Globus pallidus (tissue), 1 donor: Measurements from ENCODE around the gene CALY.
A peak's percentile ranks its signal among the peaks of the same experiment; 100 is the strongest.
"Not testable (repeated sequence)": the region's sequence is repeated elsewhere in the genome, so short reads cannot be mapped to it uniquely, and the experiment has no call there.

Experiments used
- DNase-seq: peaks from one replicate; pipeline ENCODE4 v3.0.0-alpha.2; 2015; ENCODE audit warnings: low spot score

The CALY gene

DNA sequence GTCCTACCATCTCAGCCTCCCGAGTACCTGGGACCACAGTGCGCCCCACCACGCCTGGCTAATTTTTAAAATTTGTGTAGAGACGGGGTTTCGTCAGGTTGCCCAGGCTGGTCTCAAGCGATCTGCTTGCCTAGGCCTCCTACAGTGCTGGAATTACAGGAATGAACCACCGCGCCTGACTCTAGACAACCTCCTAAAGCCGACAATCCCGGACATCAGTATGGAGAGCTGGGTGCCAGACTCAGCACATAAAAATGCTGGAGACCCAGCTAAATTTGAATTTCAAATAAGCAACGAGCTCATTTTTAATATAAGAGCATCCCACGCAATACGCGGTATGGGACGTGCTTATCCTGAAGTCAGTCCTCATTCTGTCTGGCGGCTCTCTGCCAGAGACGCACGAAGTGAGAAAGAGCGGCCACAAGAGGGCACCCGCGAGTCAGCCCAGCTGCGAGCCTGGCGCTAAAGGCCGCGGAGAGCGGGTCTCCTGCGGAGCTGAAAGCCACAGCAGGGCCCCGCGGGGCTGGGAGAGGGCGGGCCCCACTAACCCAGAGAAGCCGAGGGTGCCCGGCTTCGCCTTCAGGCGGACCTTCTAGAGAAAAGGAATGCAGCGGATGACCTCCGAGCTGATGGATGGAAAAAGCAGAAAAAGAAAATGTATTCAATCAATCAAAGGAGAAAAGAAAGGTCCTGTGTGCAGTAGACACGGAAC, 7.0 kb downstream of the CALY start:
- DNase-seq: peak; percentile 80

DNA sequence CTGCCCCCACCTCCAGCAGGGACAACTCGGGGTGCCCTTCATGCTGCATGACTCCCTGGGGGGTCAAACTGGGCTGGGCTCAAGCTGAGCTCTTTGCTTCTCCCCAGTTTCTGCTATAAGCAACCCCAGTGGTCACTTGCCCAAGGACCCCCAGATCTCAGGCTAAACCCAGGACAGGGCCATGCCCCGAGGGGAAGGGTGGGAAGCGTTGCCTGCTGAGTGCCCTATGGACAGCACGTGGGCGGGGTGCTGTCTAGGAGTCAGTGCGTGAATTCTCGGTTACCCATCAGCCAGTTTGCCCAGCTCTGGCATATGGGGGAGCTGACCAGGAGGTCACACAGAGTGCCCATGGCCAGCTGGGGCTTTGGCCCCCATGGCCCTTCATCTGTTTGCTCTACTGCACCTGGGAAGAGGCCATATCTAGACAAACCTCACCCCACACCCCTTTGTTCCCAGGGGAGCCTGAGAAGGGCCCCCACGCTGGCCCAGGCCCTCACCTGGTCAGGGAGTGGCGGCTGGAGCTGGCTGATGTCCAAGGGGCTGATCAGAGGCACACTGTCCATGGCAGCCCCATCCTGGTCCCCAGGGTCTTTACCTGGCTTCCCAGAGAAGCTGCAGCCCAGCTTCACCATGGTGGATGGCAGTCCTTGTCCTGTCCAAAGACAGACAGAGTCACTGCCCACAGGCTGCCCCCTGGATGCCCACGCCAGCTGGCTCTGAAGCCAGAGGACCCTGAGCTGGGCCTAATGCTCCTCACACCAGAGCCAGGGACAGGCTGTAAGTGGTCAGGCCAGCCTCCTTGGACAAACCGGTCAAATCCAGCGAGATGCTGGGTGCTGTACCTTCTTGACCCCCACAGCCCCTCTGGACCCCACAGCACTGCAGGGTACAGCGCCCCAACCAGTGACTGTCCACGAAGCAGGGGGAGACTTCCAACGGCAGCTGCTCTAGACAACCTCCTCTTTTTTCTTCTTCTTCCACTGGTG, 8.0 kb downstream of the CALY start:
- no peak for DNase-seq

DNA sequence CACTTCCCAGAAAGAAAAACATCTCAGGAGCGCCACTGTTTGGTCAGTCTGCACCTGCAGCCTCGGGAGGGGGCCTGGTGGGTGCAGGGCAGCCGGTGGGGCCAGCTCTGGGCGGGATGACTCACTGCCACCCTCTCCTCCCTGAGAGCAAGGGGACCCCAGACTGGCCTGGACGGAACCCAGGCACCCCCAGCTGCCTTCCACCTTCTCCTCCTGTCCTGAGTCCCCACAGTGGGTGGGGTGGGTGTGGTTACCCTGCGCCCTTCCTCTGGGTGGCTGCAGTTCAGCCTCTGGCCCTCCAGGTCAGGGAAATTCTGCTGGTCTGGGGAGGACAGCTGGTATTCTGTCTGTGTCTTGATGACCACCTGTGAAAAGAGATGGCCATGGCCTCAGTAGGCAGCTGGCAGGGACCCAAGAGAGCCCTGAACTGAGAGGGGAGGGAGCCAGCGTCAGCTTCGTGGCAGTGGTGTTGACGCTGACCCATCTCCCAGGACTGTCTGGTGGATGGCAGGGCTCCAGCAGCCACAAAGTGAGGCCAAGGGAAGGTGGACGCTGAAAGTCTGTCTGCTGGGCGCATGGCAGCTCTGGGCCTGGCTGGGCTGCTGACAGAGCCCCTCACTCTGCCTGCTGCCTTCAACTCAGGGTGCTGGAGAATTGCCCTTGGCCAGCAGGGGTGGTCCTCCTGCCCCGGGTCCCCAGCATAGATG, 8.9 kb downstream of the CALY start:
- no peak for DNase-seq

DNA sequence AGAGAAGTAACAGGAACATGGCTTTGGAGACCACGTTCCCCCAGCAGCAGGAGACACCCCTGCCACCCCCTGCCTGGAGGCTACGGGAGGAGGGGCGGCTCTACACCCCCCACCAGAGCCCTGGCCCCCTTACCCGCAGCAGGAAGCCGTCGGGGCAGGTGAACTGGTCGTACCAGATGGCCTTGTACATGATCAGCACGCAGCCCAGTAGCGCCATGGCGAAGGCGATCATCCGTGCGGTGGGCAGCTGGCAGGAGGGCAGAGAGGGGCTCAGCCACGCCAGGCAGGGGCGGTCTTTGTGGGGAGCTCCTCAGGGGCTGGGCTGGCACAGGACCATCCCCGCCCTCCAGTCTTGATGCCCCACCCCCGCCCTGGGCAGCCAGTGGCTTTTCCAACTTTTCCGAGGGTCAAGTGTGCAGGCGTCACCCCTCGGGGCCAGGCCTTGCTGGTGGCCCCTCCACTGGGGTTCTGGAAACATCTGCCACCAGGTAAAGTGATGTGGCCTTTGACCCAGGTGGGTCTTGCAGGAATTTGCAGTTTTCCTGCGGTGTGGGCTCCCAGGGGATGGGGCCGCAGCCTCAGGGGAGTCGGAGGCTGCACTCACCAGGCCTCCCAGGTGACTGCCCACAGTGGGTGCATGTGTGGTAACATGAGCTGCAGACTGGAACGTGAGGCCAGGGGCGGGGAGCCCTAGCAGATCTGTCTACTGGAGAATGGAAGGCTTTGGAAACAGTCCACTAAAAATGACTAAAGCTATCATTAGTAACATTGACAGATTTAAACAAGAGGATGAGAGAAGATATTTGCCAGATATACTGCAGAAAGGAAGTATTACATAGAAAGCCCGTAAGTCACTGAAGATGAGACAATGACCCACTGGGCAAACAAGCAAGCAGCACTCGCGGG, 9.7 kb downstream of the CALY start:
- no peak for DNase-seq

DNA sequence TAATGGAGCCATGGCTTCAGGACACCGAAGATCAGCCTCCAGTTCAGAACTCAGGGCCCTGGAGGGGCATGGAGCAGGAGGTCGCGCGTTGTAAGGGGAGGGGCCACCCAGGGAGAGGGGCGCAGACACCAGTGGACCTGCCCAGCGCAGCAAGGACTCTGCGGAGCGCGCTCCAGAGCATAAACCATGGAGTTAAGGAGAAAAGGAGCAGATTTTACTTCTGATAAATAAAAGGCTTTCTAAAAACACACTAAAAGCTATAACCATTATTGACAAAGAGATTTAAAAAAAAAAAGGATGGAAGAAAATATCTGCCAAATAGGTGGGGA, 10.5 kb downstream of the CALY start:
- no peak for DNase-seq

DNA sequence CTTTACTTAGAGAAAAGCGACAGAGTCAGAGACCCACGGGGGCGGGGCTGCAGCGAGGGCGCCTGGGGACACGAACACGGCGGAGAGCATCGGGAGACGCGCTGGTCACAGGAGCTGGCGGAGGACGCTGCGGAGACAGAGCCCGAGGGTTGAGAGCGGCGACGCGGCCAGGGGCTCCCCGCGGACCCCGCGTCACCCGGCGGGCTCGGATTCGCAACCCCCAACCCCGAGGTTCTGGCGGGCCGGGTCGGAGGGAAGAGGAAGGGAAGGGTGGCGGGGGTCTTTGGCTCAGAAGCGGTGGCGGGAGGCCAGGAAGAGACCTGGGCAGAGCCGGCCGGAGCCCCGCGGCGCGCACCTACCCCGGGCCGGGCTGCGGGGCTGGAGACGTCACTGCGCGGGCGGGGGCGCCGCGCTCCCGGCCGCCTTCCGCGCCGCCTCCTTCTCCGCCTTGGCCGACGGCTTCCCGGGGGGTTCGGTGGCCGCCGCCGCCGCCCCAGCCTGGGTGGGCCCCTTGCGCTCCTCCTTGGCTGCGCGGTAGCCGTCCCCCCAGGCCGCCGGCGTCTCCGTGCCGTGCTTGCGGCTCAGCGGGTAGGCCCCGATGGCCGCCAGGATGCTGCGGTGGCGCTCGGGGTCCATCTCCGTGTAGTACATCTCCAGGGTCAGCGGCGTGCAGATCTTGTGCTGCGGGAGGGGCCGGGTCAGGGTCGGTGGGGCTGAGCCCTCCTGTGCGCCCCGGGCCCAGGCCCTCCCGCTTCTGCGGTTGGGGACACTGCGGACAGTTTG, 11.1 kb downstream of the CALY start:
- DNase-seq: no peak

DNA sequence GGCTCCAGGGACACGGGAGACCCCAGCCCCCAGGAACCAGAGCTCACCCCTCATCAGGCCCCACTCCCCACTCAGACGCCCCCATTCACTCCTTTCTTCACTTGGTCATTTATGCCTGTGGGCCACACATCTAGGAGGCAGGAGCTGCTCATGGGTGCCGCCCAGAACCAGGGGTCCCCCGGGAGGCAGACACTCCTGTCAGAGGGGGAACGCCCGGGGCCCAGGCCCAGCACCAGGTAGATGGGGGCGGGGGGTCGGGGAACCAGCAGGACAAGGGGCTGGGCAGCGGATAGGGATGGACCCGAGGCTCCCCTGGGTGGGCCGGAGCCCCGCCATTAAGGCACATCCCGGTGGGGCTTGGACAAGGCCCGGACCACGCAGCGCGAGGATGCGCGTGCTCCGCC, 11.8 kb downstream of the CALY start:
- no peak for DNase-seq

DNA sequence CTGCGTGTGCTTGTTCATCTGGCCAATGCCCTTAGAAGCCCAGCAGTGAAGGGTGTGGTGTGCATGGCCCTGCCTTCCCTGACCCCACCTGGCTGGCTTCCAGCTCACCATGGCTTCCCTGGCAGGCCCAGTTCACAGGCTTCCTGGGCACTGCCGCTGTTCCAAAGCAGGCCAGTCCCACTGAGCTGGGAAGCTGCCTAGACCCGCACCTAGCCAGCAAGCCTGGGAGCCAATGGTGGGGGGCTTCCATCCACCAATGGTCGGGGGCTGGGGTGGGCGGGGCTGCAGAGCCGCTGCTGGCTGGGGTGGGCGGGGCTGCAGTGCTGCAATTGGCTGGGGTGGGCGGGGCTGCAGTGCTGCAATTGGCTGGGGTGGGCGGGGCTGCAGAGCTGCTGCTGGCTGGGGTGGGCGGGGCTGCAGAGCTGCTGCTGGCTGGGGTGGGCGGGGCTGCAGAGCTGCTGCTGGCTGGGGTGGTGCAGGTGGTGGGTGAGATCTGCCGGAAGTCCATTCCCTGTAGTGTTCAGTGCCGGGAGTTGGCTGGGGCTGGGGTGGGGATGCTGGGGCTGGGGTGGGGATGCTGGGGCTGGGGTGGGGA, 12.4 kb downstream of the CALY start:
- DNase-seq: no peak

DNA sequence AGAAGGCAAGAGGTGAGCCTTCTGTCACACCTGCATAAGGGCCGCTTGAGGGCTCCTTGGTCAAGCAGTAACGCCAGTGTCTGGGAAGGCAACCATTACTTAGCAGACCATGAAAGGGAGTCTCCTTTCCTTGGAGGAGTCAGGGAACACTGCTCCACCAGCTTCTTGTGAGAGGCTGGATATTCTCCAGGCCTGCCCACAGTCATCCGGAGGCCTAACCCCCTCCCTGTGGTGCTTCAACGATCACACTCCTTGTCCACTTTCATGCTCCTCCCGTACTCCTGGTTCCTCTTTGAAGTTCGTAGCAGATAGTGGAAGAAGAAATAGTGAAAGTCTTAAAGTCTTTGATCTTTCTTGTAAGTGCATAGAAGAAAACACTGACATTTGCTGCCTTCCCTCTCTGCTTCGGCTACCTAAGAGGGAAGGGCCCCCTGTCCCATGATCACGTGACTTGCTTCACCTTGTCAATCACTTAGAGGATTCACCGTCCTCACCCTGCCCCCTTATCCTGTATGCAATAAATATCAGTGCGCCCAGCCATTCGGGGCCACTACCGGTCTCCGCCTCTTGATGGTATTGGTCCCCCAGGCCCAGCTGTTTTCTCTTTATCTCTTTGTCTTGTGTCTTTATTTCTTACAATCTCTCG, 14.5 kb downstream of the CALY start:
- DNase-seq: not testable (repeated sequence)

DNA sequence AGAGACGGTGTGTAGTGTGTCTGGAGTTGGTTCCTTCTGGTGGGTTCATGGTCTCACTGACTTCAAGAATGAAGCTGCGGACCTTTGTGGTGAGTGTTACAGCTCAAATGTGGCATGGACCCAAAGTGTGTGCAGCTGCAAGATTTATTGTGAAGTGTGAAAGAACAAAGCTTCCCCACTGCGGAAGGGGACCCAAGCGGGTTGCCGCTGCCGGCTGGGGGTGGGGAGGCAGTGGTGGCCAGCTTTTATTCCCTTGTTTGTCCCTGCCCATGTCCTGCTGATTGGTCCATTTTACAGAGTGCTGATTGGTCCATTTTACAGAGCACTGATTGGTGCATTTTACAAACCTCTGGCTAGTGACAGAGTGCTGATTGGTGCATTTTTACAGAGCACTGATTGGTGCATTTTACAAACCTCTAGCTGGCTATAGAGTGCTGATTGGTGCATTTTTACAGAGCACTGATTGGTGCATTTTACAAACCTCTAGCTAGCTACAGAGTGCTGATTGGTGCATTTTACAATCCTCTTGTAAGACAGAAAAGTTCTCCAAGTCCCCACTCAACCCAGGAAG, 15.8 kb downstream of the CALY start:
- DNase-seq: not testable (repeated sequence)

DNA sequence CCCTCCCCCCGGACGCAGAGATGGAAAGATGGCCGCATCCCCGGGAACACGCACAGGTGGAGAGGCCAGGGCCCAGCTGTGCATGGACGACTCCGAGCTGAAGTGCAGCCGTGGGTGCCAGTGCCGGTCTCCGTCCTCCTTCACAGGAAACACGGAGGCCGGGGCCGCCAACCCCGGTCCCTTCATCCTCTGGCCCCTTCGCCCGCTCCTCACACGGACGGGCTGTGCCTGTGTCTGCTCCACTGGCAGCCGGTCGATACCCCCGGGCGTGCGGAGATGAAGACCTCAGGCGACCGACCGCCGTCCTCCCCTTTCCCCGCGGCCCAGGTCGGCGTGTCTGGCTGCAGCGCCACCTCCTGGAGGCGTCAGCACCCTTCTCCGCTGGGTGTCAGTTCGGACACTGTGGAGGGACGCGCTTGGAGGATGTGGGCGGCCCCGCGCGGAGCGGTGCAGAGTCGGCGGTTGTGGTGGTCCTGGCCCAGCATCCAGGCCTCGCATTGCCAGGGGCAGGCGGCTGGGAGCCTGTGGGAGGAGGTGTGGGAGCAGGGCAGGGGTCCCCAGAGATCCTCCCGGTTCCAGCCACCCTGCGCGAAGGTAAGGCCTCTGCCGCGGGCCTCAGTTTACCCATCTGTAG, 18.1 kb downstream of the CALY start:
- DNase-seq: no peak

DNA sequence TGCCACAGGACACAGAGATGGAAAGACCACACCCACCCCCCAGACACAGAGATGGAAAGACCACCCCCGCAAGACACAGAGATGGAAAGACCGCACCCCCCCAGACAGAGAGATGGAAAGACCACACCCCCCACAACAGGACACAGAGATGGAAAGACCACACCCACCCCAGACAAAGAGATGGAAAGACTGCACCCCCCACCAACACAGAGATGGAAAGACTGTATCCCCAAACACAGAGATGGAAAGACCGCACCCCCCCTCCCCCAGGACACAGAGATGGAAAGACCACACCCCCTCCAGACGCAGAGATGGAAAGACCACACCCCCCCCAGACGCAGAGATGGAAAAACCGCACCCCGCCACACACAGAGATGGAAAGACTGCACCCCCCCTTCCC, 20.0 kb downstream of the CALY start:
- no peak for DNase-seq

DNA sequence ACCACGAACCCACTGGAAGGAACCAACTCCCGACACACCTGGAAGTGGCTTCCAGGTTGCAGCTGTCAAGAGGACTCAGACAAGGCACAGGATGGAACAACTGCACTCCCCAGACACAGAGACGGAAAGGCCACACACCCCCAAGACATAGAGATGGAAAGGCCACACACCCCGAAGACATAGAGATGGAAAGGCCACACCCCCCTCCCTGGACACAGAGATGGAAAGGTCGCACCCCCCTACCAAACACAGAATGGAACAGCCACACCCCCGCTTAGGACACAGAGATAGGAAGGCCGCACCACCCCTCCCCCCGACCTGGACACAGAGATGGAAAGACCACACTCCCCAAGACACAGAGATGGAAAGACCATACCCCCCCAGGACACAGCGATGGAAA, 20.4 kb downstream of the CALY start:
- no peak for DNase-seq

DNA sequence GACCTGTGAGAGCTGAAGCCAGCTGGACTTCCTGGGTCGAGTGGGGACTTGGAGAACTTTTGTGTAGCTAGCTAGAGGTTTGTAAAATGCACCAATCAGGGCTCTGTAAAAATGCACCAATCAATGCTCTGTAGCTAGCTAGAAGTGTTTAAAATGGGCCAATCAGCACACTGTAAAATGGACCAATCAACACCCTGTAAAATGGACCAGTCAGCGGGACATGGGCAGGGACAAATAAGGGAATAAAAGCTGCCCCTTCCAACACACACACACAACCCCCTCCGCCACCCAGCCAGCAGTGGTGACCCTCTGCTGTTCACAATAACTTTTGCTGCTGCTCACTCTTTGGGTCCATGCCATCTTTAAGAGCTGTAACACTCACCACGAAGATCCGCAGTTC, 20.8 kb downstream of the CALY start:
- no peak for DNase-seq

DNA sequence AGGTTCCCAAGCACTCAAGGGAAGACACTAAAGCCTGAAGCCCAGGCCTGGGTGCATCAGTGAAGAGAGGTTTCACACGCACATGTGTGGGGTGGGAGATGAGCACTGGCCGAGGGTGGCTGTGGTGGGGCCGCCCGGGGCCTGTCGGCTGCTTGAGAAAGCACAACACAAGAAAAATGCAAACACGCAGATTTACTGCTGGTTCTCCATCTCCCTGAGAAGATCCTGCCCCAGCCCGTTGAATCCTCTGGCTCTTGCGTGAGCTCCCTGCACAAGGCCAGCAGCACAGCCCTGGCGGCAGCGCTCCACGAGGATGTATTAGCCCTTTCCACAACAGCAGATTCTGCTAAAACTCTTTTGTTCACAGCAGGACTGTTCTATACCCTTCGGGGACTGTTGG, 21.8 kb downstream of the CALY start:
- no peak for DNase-seq

DNA sequence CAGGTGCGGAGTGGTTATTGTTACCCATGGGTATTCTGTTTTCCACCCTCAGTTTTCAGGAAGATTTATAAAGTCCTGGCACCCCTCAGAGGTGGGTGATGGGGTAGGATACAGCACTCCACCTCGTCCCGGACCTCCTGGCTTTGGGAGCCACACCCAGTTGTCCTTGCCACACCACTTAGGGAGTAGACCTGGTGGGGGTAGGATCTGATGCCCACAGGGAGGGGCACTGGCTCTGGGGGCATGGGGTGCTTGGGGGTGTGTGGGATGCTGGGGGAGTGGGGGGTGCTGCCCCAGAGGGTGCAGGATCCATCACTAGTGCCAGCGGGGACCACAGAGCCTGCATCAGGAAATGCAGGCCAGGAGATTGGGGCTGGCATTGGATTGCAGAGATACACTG, 23.5 kb downstream of the CALY start:
- no peak for DNase-seq

DNA sequence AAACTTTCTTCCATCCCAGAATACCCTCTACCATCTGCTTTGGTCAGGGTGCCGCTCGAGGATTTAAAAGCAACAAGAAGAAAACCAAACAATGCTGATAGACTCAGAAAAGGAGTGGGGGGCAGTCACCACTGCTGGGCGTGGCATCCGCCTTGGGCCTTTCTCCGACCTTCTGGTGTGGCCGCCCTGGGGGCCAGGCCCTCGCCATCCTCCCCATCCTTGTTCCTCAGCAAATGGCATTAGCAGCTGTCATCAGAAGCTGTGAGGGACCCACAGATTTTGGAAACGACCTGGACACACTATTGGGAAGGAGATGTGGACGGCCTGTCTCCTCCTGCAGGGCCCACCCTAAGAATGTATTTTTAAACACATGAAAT, 23.9 kb downstream of the CALY start:
- no peak for DNase-seq

DNA sequence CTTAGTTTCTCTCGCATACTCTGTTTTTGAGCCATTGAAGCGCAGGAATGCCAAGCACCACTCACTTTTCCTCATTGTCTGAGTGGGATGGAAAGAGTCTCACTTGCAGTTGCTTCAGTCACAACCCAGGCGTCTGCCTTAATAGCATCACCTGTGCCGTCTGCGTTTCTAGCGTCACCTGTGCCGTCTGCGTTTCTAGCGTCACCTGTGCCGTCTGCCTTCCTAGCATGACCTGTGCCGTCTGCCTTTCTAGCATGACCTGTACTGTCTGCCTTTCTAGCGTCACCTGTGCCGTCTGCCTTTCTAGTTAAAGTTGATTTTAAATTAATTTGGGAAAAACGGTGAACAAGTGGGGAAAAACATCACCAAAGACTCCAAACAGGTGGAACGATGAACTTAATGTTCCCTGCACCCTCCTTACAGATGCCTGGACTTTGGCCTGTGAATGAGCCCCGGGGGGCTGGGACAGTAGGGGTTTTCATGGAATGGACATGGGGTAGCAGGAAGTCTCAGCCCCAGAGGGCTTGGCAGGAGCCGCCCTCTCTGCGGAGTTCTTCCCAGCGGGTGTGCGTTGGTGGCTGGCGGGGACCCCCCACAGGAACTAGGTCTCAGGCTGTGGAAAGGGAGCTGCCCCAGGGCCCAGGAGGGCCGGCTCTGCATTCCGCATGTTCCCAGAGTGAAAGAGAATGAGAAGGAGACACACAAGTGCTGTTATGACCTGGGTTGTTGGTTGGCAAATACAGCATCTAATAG, 24.5 kb downstream of the CALY start:
- DNase-seq: no peak

DNA sequence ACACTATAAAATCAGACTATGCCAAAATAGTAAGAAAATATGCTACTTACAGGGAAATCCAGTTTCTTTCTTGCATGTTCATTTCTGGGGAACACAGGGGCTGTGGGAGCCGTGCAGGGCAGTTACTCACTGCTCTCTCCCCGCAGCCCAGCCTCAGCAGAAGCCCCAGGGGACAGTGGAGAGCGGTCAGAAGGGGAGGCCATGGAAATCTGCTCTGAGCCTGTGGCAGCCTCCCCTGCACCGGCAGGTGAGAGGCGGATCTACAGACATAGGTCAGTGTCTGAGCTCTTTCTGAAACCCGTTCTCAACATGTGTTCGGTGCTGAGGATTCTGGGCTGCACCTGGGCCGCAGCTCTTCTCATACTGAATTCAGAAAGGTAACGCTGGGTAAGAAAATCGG, 25.1 kb downstream of the CALY start:
- no peak for DNase-seq
